PFSK-1 (cell line): ENCODE data around the gene ROBO1.

Source experiments
- FOXP2 ChIP-seq: optimal IDR thresholded peaks from 2 replicates; pipeline ENCODE3; 2011; ENCODE audit warnings: borderline replicate concordance, control low read depth, inconsistent platforms; ENCODE audit not compliant: insufficient read depth; ENCODE audit errors: extremely low read length, extremely low read depth
- POLR2AphosphoS5 ChIP-seq: IDR thresholded peaks from 2 replicates; pipeline ENCODE4 v1.6.1; 2012; ENCODE audit warnings: low read depth, mild to moderate bottlenecking, control low read depth, low read length, moderate library complexity
- SIN3A ChIP-seq: IDR thresholded peaks from 2 replicates; pipeline ENCODE4 v1.6.1; 2012; ENCODE audit warnings: mild to moderate bottlenecking, low read length, moderate library complexity, borderline replicate concordance; ENCODE audit not compliant: insufficient read depth
- TAF1 ChIP-seq: IDR thresholded peaks from 2 replicates; pipeline ENCODE4 v1.6.1; 2012; ENCODE audit warnings: low read length, control low read depth, borderline replicate concordance; ENCODE audit not compliant: insufficient read depth
- TF ChIP-seq, protein P1 (sequence below), 2 experiments: IDR thresholded peaks; 2 replicates each; pipeline versions ENCODE4 v1.6.1 to v1.8.0; 2011 to 2012; ENCODE audit warnings: low read depth in 2 of 2, low read length in 2 of 2, control low read depth in 1 of 2, inconsistent platforms in 1 of 2, mild to moderate bottlenecking in 1 of 2, moderate library complexity in 1 of 2; ENCODE audit not compliant: insufficient read depth in 1 of 2

ROBO1 gene

DNA sequence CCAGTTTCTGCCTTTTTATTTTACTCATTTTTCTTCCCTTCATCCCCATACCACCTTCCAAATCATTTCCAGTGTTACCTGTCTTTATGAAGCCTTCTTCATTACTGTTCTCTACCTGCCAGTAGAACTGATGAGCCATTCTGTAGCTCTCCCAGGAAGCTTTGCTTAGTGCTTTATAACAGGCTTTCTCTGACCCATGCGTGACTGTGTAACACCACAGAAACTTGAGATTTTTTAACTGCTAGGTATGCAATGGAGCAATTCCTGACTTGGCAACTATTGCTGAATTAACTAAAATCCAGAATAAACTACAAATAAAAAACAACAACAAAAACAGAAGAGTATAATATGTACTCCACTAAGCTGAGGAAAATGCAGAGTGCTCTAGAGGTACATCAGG, 289.2 kb downstream of the ROBO1 start:
- TF ChIP-seq FOXP2 = no peak
- no peak for TF ChIP-seq SIN3A
- TF ChIP-seq TAF1 = no peak
- TF ChIP-seq, protein P1, sequence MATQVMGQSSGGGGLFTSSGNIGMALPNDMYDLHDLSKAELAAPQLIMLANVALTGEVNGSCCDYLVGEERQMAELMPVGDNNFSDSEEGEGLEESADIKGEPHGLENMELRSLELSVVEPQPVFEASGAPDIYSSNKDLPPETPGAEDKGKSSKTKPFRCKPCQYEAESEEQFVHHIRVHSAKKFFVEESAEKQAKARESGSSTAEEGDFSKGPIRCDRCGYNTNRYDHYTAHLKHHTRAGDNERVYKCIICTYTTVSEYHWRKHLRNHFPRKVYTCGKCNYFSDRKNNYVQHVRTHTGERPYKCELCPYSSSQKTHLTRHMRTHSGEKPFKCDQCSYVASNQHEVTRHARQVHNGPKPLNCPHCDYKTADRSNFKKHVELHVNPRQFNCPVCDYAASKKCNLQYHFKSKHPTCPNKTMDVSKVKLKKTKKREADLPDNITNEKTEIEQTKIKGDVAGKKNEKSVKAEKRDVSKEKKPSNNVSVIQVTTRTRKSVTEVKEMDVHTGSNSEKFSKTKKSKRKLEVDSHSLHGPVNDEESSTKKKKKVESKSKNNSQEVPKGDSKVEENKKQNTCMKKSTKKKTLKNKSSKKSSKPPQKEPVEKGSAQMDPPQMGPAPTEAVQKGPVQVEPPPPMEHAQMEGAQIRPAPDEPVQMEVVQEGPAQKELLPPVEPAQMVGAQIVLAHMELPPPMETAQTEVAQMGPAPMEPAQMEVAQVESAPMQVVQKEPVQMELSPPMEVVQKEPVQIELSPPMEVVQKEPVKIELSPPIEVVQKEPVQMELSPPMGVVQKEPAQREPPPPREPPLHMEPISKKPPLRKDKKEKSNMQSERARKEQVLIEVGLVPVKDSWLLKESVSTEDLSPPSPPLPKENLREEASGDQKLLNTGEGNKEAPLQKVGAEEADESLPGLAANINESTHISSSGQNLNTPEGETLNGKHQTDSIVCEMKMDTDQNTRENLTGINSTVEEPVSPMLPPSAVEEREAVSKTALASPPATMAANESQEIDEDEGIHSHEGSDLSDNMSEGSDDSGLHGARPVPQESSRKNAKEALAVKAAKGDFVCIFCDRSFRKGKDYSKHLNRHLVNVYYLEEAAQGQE (IDR thresholded peaks at IDR 0.05; ENCODE audit: insufficient read depth in 1 of 2, low read depth in 2 of 2, low read length in 2 of 2) = no peak
- TF ChIP-seq POLR2AphosphoS5 = no peak

DNA sequence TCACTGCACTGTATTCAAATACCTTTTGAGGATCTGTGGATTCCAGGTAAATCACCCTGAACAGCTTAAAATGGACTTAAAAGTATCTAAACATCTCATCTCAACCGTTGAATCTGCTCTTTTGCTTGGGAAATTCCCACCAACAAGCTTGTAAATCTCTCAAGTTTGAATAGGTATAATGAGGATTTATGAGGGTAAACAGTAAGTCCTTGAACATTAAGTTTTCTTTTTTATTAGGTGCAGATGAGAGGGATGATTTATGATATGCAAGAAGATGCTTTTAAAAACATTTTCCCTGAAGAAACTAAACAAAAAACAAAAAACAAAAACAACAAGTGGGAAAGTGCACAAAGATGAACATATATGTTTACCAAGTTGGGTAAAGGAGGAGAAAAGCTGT, 290.6 kb downstream of the ROBO1 start:
- no peak for TF ChIP-seq POLR2AphosphoS5
- no peak for TF ChIP-seq FOXP2
- no peak for TF ChIP-seq SIN3A
- no peak for TF ChIP-seq TAF1
- TF ChIP-seq, protein P1 (IDR thresholded peaks at IDR 0.05; ENCODE audit: insufficient read depth in 1 of 2, low read depth in 2 of 2, low read length in 2 of 2) = no peak

DNA sequence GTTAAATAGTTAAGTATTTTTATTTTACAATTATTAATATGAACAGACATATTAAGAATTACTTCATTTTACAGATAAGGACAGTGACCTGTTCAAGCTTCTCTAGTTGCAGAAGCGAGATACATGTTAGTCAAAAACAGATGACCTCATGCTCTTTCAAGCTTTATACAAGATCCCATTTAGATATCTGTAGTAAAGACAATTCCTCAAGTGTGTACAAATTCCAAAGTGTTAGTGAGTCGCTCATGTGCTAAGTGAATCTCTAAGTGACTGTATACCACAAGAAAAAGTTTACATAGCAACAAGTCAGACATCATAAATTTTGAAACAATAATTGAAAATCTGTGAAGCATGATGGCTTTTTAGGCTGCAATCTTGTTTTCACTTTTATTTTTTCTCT, 293.8 kb downstream of the ROBO1 start:
- TF ChIP-seq TAF1 (no peak), POLR2AphosphoS5 (no peak), FOXP2 (no peak), SIN3A (no peak)
- TF ChIP-seq, protein P1 (IDR thresholded peaks at IDR 0.05; ENCODE audit: insufficient read depth in 1 of 2, low read depth in 2 of 2, low read length in 2 of 2) = no peak

GRCh38 chr3:79467721-79468120, 300.1 kb downstream of the ROBO1 start:
- TF ChIP-seq TAF1 (no peak), POLR2AphosphoS5 (no peak), FOXP2 (no peak), SIN3A (no peak)
- TF ChIP-seq, protein P1 (IDR thresholded peaks at IDR 0.05; ENCODE audit: insufficient read depth in 1 of 2, low read depth in 2 of 2, low read length in 2 of 2) = no peak

GRCh38 chr3:79461129-79461792, 306.5 kb downstream of the ROBO1 start:
- TF ChIP-seq POLR2AphosphoS5 = no peak
- TF ChIP-seq, protein P1 (IDR thresholded peaks at IDR 0.05; ENCODE audit: insufficient read depth in 1 of 2, low read depth in 2 of 2, low read length in 2 of 2) = no peak
- TF ChIP-seq FOXP2 = no peak
- TF ChIP-seq SIN3A = no peak
- TF ChIP-seq TAF1 = no peak
